GM23338 (cell line): ENCODE data around the gene CCDC90B. TPM values are rescaled to one million over a fixed set of nuclear protein-coding genes. Genes with fewer than 3 reads are reported as not detected.
A peak's percentile ranks its signal among the peaks of the same experiment; 100 is the strongest.

Experiments used
- ATAC-seq: fragments of 200-7000 bp; cut with Tn5 transposase; 3 replicates; pipeline ENCODE4 v1.9.1; 2020
- DNase-seq: peaks from one replicate; pipeline ENCODE4 v3.0.0-alpha.2; 2015; ENCODE audit warnings: low spot score
- H2AFZ ChIP-seq: fragments of 200-600 bp; sonication (generic); 2 replicates; pipeline ENCODE4 v1.8.0; 2016; ENCODE audit warnings: antibody characterized with exemption, mild to moderate bottlenecking, moderate library complexity
- H3F3A ChIP-seq: fragments of 200-600 bp; sonication (generic); replicated peaks from 2 replicates; pipeline ENCODE4 v1.8.0; 2017; ENCODE audit warnings: antibody characterized with exemption, mixed run types, low read depth
- H3K27ac ChIP-seq: fragments of 200-600 bp; sonication (generic); 2 replicates; pipeline ENCODE4 v1.6.1; 2016; ENCODE audit warnings: low read depth
- H3K27me3 ChIP-seq: fragments of 200-600 bp; sonication (generic); 2 replicates; pipeline ENCODE4 v1.8.0; 2016; ENCODE audit warnings: mild to moderate bottlenecking, mixed run types, moderate library complexity; ENCODE audit not compliant: insufficient read depth
- H3K36me3 ChIP-seq: fragments of 200-600 bp; sonication (generic); 2 replicates; pipeline ENCODE4 v1.8.0; 2016; ENCODE audit warnings: mild to moderate bottlenecking; ENCODE audit not compliant: insufficient read depth
- H3K4me1 ChIP-seq: fragments of 200-600 bp; sonication (generic); 2 replicates; pipeline ENCODE4 v1.8.0; 2016; ENCODE audit warnings: mild to moderate bottlenecking, moderate library complexity; ENCODE audit not compliant: insufficient read depth
- H3K4me2 ChIP-seq: fragments of 200-600 bp; sonication (generic); 2 replicates; pipeline ENCODE4 v1.7.1; 2017; ENCODE audit warnings: mixed run types
- H3K4me3 ChIP-seq: fragments of 200-600 bp; sonication (generic); 2 replicates; pipeline ENCODE4 v1.6.1; 2016; ENCODE audit warnings: mixed run types
- H3K79me2 ChIP-seq: fragments of 200-600 bp; sonication (generic); replicated peaks from 2 replicates; pipeline ENCODE4 v1.8.0; 2017; ENCODE audit warnings: mild to moderate bottlenecking; ENCODE audit not compliant: insufficient read depth
- H3K9me2 ChIP-seq: fragments of 200-600 bp; sonication (generic); 2 replicates; pipeline ENCODE4 v1.8.0; 2017; ENCODE audit not compliant: insufficient read depth
- H4K20me1 ChIP-seq: fragments of 200-600 bp; sonication (generic); replicated peaks from 2 replicates; pipeline ENCODE4 v1.8.0; 2017; ENCODE audit warnings: mild to moderate bottlenecking; ENCODE audit not compliant: insufficient read depth
- H3K27ac Mint-ChIP-seq: 2 replicates; pipeline ENCODE4 v1.8.0; 2020; ENCODE audit warnings: inconsistent platforms, mild to moderate bottlenecking, moderate library complexity, mixed read lengths
- H3K27me3 Mint-ChIP-seq: 3 replicates; pipeline ENCODE4 v1.8.0; 2022; ENCODE audit warnings: low read depth, mild to moderate bottlenecking, moderate library complexity, mixed read lengths, inconsistent platforms; ENCODE audit not compliant: insufficient read depth, poor library complexity
- H3K36me3 Mint-ChIP-seq: 3 replicates; pipeline ENCODE4 v1.8.0; 2021; ENCODE audit warnings: low read depth, mild to moderate bottlenecking, inconsistent platforms, moderate library complexity, mixed read lengths
- H3K4me1 Mint-ChIP-seq: 3 replicates; pipeline ENCODE4 v1.8.0; 2020; ENCODE audit warnings: mild to moderate bottlenecking, inconsistent platforms, mixed read lengths
- H3K4me3 Mint-ChIP-seq: 3 replicates; pipeline ENCODE4 v1.8.0; 2021; ENCODE audit warnings: moderate library complexity, mild to moderate bottlenecking, inconsistent platforms, mixed read lengths
- H3K9me3 Mint-ChIP-seq: 3 replicates; pipeline ENCODE4 v1.8.0; 2020; ENCODE audit warnings: moderate library complexity, mild to moderate bottlenecking, inconsistent platforms, mixed read lengths
- CTCF ChIP-seq, 2 experiments: fragments of 200-600 bp in 1 of 2; sonication (generic) in 1 of 2; conservative IDR thresholded peaks; 2 replicates each; pipeline versions ENCODE4 v1.5.1 to v1.6.1; 2016 to 2017; ENCODE audit warnings: antibody characterized with exemption in 2 of 2, low read depth in 2 of 2, mild to moderate bottlenecking in 2 of 2, moderate library complexity in 1 of 2
- EZH2 ChIP-seq: fragments of 200-600 bp; sonication (generic); IDR thresholded peaks from one replicate; pipeline ENCODE4 v1.8.0; 2017; ENCODE audit warnings: antibody characterized with exemption, mild to moderate bottlenecking, low read depth; ENCODE audit not compliant: unreplicated experiment
- EZH2phosphoT487 ChIP-seq: fragments of 200-600 bp; sonication (generic); IDR thresholded peaks from one replicate; pipeline ENCODE4 v1.8.1; 2018; ENCODE audit warnings: antibody characterized with exemption; ENCODE audit not compliant: unreplicated experiment
- NANOG ChIP-seq: IDR thresholded peaks from 2 replicates; pipeline ENCODE4 v1.6.1; 2016; ENCODE audit warnings: antibody characterized with exemption, borderline replicate concordance
- POLR2AphosphoS5 ChIP-seq: IDR thresholded peaks from 2 replicates; pipeline ENCODE4 v1.6.1; 2016; ENCODE audit warnings: antibody characterized with exemption, low read depth
- STAT1 ChIP-seq: IDR thresholded peaks from one replicate; pipeline ENCODE4 v1.6.1; 2016; ENCODE audit warnings: antibody characterized with exemption; ENCODE audit not compliant: unreplicated experiment
- ZNF331 ChIP-seq: fragments of 250-450 bp; sonication (Bioruptor Pico); IDR thresholded peaks from 2 replicates; pipeline ENCODE4 v1.5.0; 2020; ENCODE audit warnings: low read depth, mild to moderate bottlenecking, moderate library complexity
- polyA plus RNA-seq: library from polyadenylated mRNA; unstranded; fragments of >200 nt; fragmentation: Nextera tagmentation; extraction: Ambion mirVana; gene quantifications from 2 replicates; pipeline ENCODE4 v1.2.1, GENCODE V29; 2016
- total RNA-seq: library from RNA; depleted of rRNA; stranded (reverse); fragments of >200 nt; shearing (Covaris generic); gene quantifications from 2 replicates; pipeline ENCODE4 v1.2.3, GENCODE V29; 2014
- TF ChIP-seq, protein P1 (sequence below): IDR thresholded peaks from one replicate; pipeline ENCODE4 v1.6.1; 2018; ENCODE audit warnings: antibody characterized with exemption; ENCODE audit not compliant: unreplicated experiment
- TF ChIP-seq, protein P2 (sequence below): IDR thresholded peaks from 2 replicates; pipeline ENCODE4 v1.6.1; 2016; ENCODE audit warnings: antibody characterized with exemption

Gene CCDC90B
- total and polyA plus RNA-seq, 2 experiments from 2014 or later: 55.1 to 89.0 TPM

- no peak for TF ChIP-seq CTCF (conservative IDR thresholded peaks at IDR 0.05; ENCODE audit: low read depth in 2 of 2)
- no peak for TF ChIP-seq EZH2
- no peak for TF ChIP-seq NANOG
- TF ChIP-seq, protein P1, sequence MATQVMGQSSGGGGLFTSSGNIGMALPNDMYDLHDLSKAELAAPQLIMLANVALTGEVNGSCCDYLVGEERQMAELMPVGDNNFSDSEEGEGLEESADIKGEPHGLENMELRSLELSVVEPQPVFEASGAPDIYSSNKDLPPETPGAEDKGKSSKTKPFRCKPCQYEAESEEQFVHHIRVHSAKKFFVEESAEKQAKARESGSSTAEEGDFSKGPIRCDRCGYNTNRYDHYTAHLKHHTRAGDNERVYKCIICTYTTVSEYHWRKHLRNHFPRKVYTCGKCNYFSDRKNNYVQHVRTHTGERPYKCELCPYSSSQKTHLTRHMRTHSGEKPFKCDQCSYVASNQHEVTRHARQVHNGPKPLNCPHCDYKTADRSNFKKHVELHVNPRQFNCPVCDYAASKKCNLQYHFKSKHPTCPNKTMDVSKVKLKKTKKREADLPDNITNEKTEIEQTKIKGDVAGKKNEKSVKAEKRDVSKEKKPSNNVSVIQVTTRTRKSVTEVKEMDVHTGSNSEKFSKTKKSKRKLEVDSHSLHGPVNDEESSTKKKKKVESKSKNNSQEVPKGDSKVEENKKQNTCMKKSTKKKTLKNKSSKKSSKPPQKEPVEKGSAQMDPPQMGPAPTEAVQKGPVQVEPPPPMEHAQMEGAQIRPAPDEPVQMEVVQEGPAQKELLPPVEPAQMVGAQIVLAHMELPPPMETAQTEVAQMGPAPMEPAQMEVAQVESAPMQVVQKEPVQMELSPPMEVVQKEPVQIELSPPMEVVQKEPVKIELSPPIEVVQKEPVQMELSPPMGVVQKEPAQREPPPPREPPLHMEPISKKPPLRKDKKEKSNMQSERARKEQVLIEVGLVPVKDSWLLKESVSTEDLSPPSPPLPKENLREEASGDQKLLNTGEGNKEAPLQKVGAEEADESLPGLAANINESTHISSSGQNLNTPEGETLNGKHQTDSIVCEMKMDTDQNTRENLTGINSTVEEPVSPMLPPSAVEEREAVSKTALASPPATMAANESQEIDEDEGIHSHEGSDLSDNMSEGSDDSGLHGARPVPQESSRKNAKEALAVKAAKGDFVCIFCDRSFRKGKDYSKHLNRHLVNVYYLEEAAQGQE: no peak
- no peak for TF ChIP-seq STAT1
- no peak for TF ChIP-seq POLR2AphosphoS5
- no peak for TF ChIP-seq ZNF331
Measured at GRCh38 chr11:83257761-83258168, 28.4 kb downstream of the CCDC90B start (continued).

DNA sequence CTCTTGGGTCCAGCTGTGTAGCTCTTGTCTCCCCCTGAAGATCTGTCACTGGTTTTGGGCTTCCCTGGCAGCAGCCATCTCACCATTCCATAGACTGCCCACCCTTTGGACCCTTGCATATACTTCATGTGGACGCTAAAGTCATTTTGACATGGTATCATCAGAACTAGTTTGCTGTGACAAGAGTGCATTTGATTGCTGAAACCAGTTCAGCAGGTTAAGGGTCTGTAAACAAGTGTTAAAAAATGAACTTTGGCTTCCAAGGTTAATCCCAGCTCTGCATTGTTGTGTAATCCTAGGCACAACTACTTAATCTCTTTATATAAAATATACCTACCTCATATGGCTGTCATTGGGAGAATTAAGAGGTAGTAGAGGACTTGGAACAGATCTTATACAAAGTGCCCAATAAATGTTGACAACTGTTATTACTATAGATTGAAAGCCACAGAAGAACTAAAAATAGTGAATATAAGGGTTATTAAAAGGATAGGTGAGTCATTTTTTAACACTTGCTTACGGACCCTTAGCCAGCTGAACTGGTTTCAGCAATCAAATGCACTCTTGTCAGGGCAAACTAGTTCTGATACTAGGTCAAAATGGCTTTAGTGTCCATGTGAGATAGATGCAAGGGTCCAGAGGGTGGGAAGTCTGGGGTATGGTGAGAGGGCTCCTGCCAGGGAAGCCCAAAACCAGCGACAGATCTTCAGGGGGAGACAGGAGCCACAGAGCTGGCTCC is 29.4 kb downstream of the CCDC90B start:
- no peak overlapping the region for H3K4me2 ChIP-seq
- no peak for TF ChIP-seq POLR2AphosphoS5
- TF ChIP-seq, protein P2, sequence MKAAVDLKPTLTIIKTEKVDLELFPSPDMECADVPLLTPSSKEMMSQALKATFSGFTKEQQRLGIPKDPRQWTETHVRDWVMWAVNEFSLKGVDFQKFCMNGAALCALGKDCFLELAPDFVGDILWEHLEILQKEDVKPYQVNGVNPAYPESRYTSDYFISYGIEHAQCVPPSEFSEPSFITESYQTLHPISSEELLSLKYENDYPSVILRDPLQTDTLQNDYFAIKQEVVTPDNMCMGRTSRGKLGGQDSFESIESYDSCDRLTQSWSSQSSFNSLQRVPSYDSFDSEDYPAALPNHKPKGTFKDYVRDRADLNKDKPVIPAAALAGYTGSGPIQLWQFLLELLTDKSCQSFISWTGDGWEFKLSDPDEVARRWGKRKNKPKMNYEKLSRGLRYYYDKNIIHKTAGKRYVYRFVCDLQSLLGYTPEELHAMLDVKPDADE: no peak
- no peak for TF ChIP-seq EZH2phosphoT487
- H3K9me2 ChIP-seq: no peaks in the 10 kb centered on the region
- H3K27me3 ChIP-seq: no peaks in the 10 kb centered on the region
- Mint-ChIP-seq H3K27me3 (peaks cover 4% of the 10 kb centered on the region), H3K9me3 (no peaks in the 10 kb centered on the region), H3K36me3 (no peaks in the 10 kb centered on the region; the same call in 2 of the 3 replicates), H3K27ac (0 out of 2 replicates have a peak overlapping the region, but pooled peaks have one; percentile 3), H3K4me1 (no peaks in the 10 kb centered on the region), H3K4me3 (no peak overlapping the region)
- no peaks in the 10 kb centered on the region for H3K79me2 ChIP-seq
- H3K36me3 ChIP-seq: peaks cover 10% of the 10 kb centered on the region; the same call in 1 of the 2 replicates
- H3F3A ChIP-seq: no peaks in the 10 kb centered on the region
- H3K4me1 ChIP-seq: no peaks in the 10 kb centered on the region
- ATAC-seq (no peak), DNase-seq (no peak)
- H4K20me1 ChIP-seq: 0 out of 2 replicates have a peak, but pooled peaks cover 3% of the 10 kb centered on the region
- no peak overlapping the region for H3K27ac ChIP-seq
- no peak overlapping the region for H3K4me3 ChIP-seq
- H2AFZ ChIP-seq: no peak overlapping the region
